ENCODE results near the gene PC. TPM values are rescaled to one million over a fixed set of nuclear protein-coding genes. Genes with fewer than 3 reads are reported as not detected.
A peak's percentile ranks its signal among the peaks of the same experiment; 100 is the strongest.

Gene PC
- total and polyA plus RNA-seq, 9 of the 15 experiments (the other 6 are each of a cell fraction or from before 2014, with no cell fraction given): 0.94 to 38.0 (median 8.7) TPM

- intact Hi-C loops (cut with micrococcal nuclease): loop anchor here (5.0 kb wide), 1 partner anchor 133 kb away; the partner anchor contains the start of gene C11orf86
- H3K27ac ChIP-seq (ENCODE audit: extremely low read depth, low read depth, low read length): peak overlapping the region; percentile 98
- H3K4me1 ChIP-seq (replicated peaks in 1 of 2; ENCODE audit: control insufficient read depth in 2 of 2, insufficient read depth in 2 of 2, low read length in 2 of 2): peaks cover 42 to 51% of the 10 kb centered on the region in 2 experiments
- POLR2A ChIA-PET: interaction anchor here (0.6 to 5.3 kb wide), 17 partner anchors 10 to 1429 kb away, joined by 3 to 58 read pairs (median 3); partner anchors contain the start of gene PELI3
- CTCF ChIA-PET (ENCODE audit: low intra/inter-chr PET ratio): no interaction called here
- peak overlapping the region; percentile 99 for H3K4me3 ChIP-seq
- peak overlapping the region; percentile 99 for H3K4me2 ChIP-seq (ENCODE audit: insufficient read depth, low read length)
- peaks cover 48% of the 10 kb centered on the region for H3K79me2 ChIP-seq (ENCODE audit: control insufficient read depth, insufficient read depth, low read length)
- H3K9me1 ChIP-seq (ENCODE audit: control insufficient read depth, insufficient read depth, low read length): no peaks in the 10 kb centered on the region
- H3K36me3 ChIP-seq (ENCODE audit: control insufficient read depth, insufficient read depth, low read length): peaks cover 58% of the 10 kb centered on the region; the same call in 2 of the 3 replicates
- in situ Hi-C loops (cut with MboI): no loop called here
- ATAC-seq: no peak
- H3K9ac ChIP-seq (ENCODE audit: insufficient read depth in 1 of 2, low read depth in 2 of 2, low read length in 2 of 2): peak overlapping the region; percentile 97 to 100
- H3K9me3 ChIP-seq (replicated peaks; ENCODE audit: control insufficient read depth, insufficient read depth, low read depth, low read length): no peaks in the 10 kb centered on the region
- BruUV-seq (replicated peaks): TSS peak; percentile 70
- 9% methylated on average over 13 of the region's 16 CpGs for WGBS (ENCODE audit: insufficient coverage, low coverage, missing lambda C conversion rate)
- H2AFZ ChIP-seq (ENCODE audit: low read depth, low read length): peak overlapping the region; percentile 92
- H4K20me1 ChIP-seq (replicated peaks; ENCODE audit: control insufficient read depth, insufficient read depth, low read length): no peaks in the 10 kb centered on the region
- DNase-seq (ENCODE audit: extremely low read depth in 1 of 4, low spot score in 3 of 4): no peak
- FAIRE-seq: no peak
- H3K27me3 ChIP-seq (ENCODE audit: control insufficient read depth in 2 of 2, insufficient read depth in 2 of 2, low read length in 2 of 2): no peaks in the 10 kb centered on the region
- TF ChIP-seq FOXA3 (CRISPR knock-in tag; conservative IDR thresholded peaks at IDR 0.05 in 1 of 2, IDR thresholded peaks at IDR 0.05 in 1 of 2) (peak in 1 of 2 experiments; percentile 49; a peak in 2 of 4 replicates), NFYB (IDR thresholded peaks at IDR 0.05; ENCODE audit: extremely low read depth, insufficient read length) (no peak), ZBTB2 (IDR thresholded peaks at IDR 0.05) (no peak), ZFP36 (IDR thresholded peaks at IDR 0.05; ENCODE audit: low read depth, low read length, partially characterized antibody) (no peak), ZNF655 (CRISPR knock-in tag; IDR thresholded peaks at IDR 0.05) (no peak), ETV1 (tag; conservative IDR thresholded peaks at IDR 0.05; ENCODE audit: low read depth) (no peak), TBP (optimal IDR thresholded peaks at IDR 0.05; ENCODE audit: low read depth, low read length) (no peak), SIN3A (IDR thresholded peaks at IDR 0.05; ENCODE audit: borderline replicate concordance in 2 of 2, control insufficient read depth in 1 of 2, low read depth in 2 of 2, low read length in 2 of 2) (peak in 1 of 2 experiments; percentile 12; a peak in 1 of 4 replicates), ADNP (tag; IDR thresholded peaks at IDR 0.05) (no peak), PHF8 (IDR thresholded peaks at IDR 0.05; ENCODE audit: borderline replicate concordance, low read length) (no peak), CHCHD3 (CRISPR knock-in tag; IDR thresholded peaks at IDR 0.05) (no peak), MEF2A (IDR thresholded peaks at IDR 0.05; ENCODE audit: control insufficient read depth, low read depth, low read length) (no peak), SAP30 (IDR thresholded peaks at IDR 0.05; ENCODE audit: borderline replicate concordance, insufficient read depth, low read depth, low read length, poor library complexity, severe bottlenecking) (peak; percentile 47), E2F6 (IDR thresholded peaks at IDR 0.05; ENCODE audit: borderline replicate concordance in 1 of 2, extremely low read depth in 1 of 2, insufficient read depth in 1 of 2, insufficient read length in 1 of 2, low read depth in 1 of 2, low read length in 1 of 2, poor library complexity in 1 of 2, severe bottlenecking in 1 of 2) (peak in 1 of 2 experiments; percentile 25)
These were observed 114.2 kb downstream of the PC start for GRCh38 chr11:66843776-66844495.
